ENCODE results near the gene ASCL5.
A peak's percentile ranks its signal among the peaks of the same experiment; 100 is the strongest.

GRCh38 chr1:201114245-201115131 lies 12.5 kb downstream of the ASCL5 start:
- peak; percentile 36 for TF ChIP-seq YY1 (IDR thresholded peaks at IDR 0.05; ENCODE audit: insufficient read depth, insufficient read length)
- no peak for TF ChIP-seq ZNF274 (IDR thresholded peaks at IDR 0.05; ENCODE audit: low read depth, low read length)
- TF ChIP-seq SUZ12 (IDR thresholded peaks at IDR 0.05; ENCODE audit: extremely low read depth, insufficient read depth, insufficient read length): no peak
